Osteoblast (primary cell): ENCODE data around the gene SPTB. TPM values are rescaled to one million over a fixed set of nuclear protein-coding genes. Genes with fewer than 3 reads are reported as not detected.

Source experiments
- DNase-seq: peaks from one replicate; pipeline ENCODE4 v3.0.0; 2011; ENCODE audit warnings: low spot score, mixed read lengths; ENCODE audit not compliant: insufficient read length; ENCODE audit errors: missing footprints
- H2AFZ ChIP-seq: 2 replicates; pipeline ENCODE4 v1.6.0; 2011; ENCODE audit warnings: mild to moderate bottlenecking, low read length
- H3K27ac ChIP-seq: 2 replicates; pipeline ENCODE4 v1.5.1; 2011; ENCODE audit warnings: mild to moderate bottlenecking, low read depth, low read length, moderate library complexity
- H3K27me3 ChIP-seq: 2 replicates; pipeline ENCODE4 v1.6.0; 2012; ENCODE audit warnings: mild to moderate bottlenecking, control low read depth, inconsistent platforms, low read length, moderate library complexity; ENCODE audit not compliant: insufficient read depth
- H3K36me3 ChIP-seq: 2 replicates; pipeline ENCODE4 v1.5.1; 2011; ENCODE audit warnings: mild to moderate bottlenecking, low read length, control low read depth, moderate library complexity; ENCODE audit not compliant: insufficient read depth
- H3K4me1 ChIP-seq: 2 replicates; pipeline ENCODE4 v1.5.1; 2011; ENCODE audit warnings: mild to moderate bottlenecking, low read length, control low read depth, moderate library complexity; ENCODE audit not compliant: insufficient read depth
- H3K4me2 ChIP-seq: 2 replicates; pipeline ENCODE4 v1.6.0; 2011; ENCODE audit warnings: mild to moderate bottlenecking, low read length; ENCODE audit not compliant: insufficient read depth
- H3K4me3 ChIP-seq: fragments of 200-600 bp; sonication (generic); 3 replicates; pipeline ENCODE4 v1.5.1; 2012; ENCODE audit warnings: mild to moderate bottlenecking, low read length, inconsistent platforms; ENCODE audit not compliant: insufficient read depth
- H3K79me2 ChIP-seq: 2 replicates; pipeline ENCODE4 v1.6.0; 2012; ENCODE audit warnings: mild to moderate bottlenecking, low read length, control low read depth, inconsistent platforms; ENCODE audit not compliant: insufficient read depth
- H3K9me3 ChIP-seq: 2 replicates; pipeline ENCODE4 v1.5.1; 2011; ENCODE audit warnings: low read depth, low read length, control low read depth
- H4K20me1 ChIP-seq: 2 replicates; pipeline ENCODE4 v1.6.0; 2012; ENCODE audit warnings: mild to moderate bottlenecking, low read length, control low read depth; ENCODE audit not compliant: insufficient read depth
- total RNA-seq: library from RNA; depleted of rRNA; stranded (reverse); fragments of >200 nt; gene quantifications from 2 replicates; pipeline ENCODE4 v1.2.3, GENCODE V29; 2012
- TF ChIP-seq, protein P1 (sequence below): IDR thresholded peaks from 2 replicates; pipeline ENCODE4 v1.5.1; 2011; ENCODE audit warnings: mild to moderate bottlenecking, low read depth, low read length, moderate library complexity; ENCODE audit errors: extremely low read depth

SPTB gene
- total RNA-seq, 1 donor, result under 0.01 TPM

DNA sequence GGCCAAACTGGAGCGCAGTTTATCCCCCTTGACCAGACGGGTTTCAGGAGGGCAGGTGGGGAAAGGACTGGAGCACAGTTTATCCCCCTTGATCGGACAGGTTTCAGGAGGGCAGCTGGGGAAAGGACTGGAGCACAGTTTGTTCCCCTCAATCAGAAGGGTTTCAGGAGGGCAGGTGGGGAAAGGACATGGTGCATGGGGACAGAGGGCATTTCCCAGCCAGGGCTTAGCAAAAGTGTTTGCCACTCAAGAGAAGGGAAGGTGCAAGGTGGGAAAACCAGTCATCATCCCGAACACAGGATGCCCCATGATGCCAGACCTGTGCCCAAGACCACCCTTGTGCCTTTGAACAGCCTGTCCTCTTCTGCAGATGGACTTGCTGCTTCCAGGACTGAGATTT, 54.7 kb downstream of the SPTB start:
- H3K4me1 ChIP-seq, result peaks cover 4% of the 10 kb centered on the region
- H3K79me2 ChIP-seq, result no peaks in the 10 kb centered on the region
- H3K27ac ChIP-seq, result no peak overlapping the region
- peaks cover 27% of the 10 kb centered on the region for H3K27me3 ChIP-seq
- H3K4me3 ChIP-seq, result no peak overlapping the region
- H4K20me1 ChIP-seq, result no peaks in the 10 kb centered on the region
- DNase-seq, result no peak
- H3K9me3 ChIP-seq, result no peaks in the 10 kb centered on the region
- H3K4me2 ChIP-seq, result no peak overlapping the region
- TF ChIP-seq, protein P1, sequence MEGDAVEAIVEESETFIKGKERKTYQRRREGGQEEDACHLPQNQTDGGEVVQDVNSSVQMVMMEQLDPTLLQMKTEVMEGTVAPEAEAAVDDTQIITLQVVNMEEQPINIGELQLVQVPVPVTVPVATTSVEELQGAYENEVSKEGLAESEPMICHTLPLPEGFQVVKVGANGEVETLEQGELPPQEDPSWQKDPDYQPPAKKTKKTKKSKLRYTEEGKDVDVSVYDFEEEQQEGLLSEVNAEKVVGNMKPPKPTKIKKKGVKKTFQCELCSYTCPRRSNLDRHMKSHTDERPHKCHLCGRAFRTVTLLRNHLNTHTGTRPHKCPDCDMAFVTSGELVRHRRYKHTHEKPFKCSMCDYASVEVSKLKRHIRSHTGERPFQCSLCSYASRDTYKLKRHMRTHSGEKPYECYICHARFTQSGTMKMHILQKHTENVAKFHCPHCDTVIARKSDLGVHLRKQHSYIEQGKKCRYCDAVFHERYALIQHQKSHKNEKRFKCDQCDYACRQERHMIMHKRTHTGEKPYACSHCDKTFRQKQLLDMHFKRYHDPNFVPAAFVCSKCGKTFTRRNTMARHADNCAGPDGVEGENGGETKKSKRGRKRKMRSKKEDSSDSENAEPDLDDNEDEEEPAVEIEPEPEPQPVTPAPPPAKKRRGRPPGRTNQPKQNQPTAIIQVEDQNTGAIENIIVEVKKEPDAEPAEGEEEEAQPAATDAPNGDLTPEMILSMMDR, result no peak
- no peaks in the 10 kb centered on the region for H3K36me3 ChIP-seq
- H2AFZ ChIP-seq, result no peak overlapping the region

DNA sequence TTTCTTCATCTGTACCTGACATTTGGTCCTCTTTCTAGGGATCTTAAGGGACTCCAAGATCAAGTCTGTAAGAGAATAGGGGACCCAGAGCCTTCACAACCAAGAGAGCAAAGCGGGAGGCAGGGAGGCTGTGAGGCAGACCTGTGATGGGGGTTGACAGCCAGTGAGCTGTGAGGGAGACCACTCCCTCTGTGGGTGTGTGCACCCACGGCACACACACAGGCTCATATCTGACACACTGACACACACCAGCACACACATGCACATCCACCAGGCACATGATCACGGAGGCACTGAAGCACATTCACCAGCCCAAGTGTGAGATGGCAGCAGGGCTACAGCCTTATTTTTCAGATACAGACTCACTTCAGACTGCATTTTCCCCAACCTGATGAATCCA, 55.2 kb downstream of the SPTB start:
- TF ChIP-seq, protein P1, result no peak
- Histone ChIP-seq H3K36me3 (no peaks in the 10 kb centered on the region), H3K79me2 (no peaks in the 10 kb centered on the region), H3K4me3 (no peak overlapping the region), H3K27me3 (peaks cover 27% of the 10 kb centered on the region), H3K4me2 (no peak overlapping the region), H3K4me1 (peaks cover 4% of the 10 kb centered on the region), H3K9me3 (no peaks in the 10 kb centered on the region), H2AFZ (no peak overlapping the region), H3K27ac (no peak overlapping the region), H4K20me1 (no peaks in the 10 kb centered on the region)
- no peak for DNase-seq

DNA sequence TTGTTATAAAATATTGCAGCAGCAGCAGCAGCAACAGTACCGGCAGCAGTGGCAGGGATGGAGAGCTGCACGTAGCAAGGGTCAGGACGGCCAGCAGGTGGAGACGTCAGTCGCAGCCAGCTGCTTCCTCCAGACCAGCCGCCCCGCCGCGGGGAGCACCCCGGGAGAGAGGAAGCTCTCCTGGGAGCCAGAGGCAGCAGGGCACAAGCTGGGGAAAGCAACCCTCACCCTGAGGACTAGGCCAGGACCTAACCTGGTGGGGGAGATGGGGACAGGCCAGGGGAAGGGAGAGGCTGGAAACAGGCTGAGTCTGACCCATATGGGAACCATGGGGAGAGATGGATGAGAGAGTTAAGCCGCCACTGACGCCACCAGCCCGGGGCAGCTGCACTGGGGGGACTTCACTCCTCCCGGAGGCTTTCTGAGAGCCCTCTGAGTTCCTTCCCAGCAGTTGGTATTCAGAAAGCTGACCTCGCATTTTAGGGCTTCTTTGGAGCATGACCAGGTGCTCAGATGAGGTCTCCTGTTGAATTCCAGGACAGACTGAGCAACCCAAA, 56.3 kb downstream of the SPTB start:
- no peak overlapping the region for H3K27ac ChIP-seq
- H2AFZ ChIP-seq, result peak overlapping the region; percentile 76
- TF ChIP-seq, protein P1, result peak; percentile 77
- no peaks in the 10 kb centered on the region for H4K20me1 ChIP-seq
- peak; percentile 96 for DNase-seq
- H3K4me1 ChIP-seq, result peaks cover 4% of the 10 kb centered on the region
- H3K9me3 ChIP-seq, result no peaks in the 10 kb centered on the region
- H3K36me3 ChIP-seq, result no peaks in the 10 kb centered on the region
- peak overlapping the region; percentile 65 for H3K4me2 ChIP-seq
- H3K27me3 ChIP-seq, result peaks cover 29% of the 10 kb centered on the region
- H3K79me2 ChIP-seq, result no peaks in the 10 kb centered on the region
- H3K4me3 ChIP-seq, result peak overlapping the region; percentile 20

DNA sequence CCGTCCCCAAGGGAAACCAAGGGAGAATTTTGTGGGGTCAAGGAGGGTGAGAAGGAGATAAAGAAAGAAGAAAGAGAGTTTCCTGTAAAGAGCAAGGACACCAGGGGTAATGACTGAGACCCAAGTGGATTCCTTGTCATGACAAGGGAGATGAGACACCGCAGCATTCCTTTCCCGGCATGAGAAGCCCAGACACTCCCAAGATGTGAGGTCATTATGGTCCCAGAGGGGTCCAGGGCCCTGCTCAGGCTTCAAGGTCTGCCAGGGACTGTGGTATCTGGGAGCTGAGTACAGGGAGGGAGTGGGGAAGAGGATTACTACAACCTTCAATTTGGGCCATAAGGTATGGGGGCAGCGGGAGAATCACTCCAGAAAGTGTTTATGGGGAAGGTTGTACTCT, 58.1 kb downstream of the SPTB start:
- Histone ChIP-seq H3K4me3 (no peak overlapping the region), H3K9me3 (no peaks in the 10 kb centered on the region), H3K27me3 (peaks cover 25% of the 10 kb centered on the region), H3K4me2 (no peak overlapping the region), H3K27ac (no peak overlapping the region), H4K20me1 (no peaks in the 10 kb centered on the region), H3K79me2 (no peaks in the 10 kb centered on the region), H3K36me3 (no peaks in the 10 kb centered on the region), H3K4me1 (peaks cover 4% of the 10 kb centered on the region), H2AFZ (no peak overlapping the region)
- TF ChIP-seq, protein P1, result no peak
- DNase-seq, result no peak
